HG03108 (cell line): ENCODE data around the gene FAM184A.

Source experiments
- ATAC-seq: cut with Tn5 transposase; IDR thresholded peaks from one replicate; pipeline ENCODE4 v1.9.1; 2021; ENCODE audit warnings: moderate library complexity; ENCODE audit not compliant: unreplicated experiment

The FAM184A gene

DNA sequence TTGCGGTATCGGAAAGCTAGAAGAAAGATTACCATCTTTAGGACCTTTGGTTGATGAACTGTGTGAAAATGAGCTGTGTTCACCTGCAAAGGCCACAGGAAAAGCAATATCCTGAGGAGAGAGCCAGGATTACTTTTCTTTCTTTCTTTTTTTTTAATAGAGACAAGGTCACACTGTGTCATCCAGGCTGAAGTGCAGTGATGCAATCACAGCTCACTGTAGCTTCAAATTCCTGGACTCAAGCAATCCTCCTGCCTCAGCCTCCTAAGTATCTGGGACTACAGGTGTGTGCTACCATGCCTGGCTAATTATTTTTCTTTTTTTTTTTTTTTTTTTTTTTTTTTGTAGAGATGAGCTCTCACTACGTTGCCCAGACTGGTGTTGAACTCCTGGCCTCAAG lies 17.2 kb downstream of the FAM184A start:
- no peak for ATAC-seq

- ATAC-seq, result no peak
Measured at GRCh38 chr6:119060255-119060907, 18.1 kb downstream of the FAM184A start.

- ATAC-seq, result no peak
Measured at GRCh38 chr6:119055069-119055468, 23.4 kb downstream of the FAM184A start.

- no peak for ATAC-seq
Measured at GRCh38 chr6:119052987-119053386, 25.5 kb downstream of the FAM184A start.

GRCh38 chr6:119052292-119052889 lies 26.1 kb downstream of the FAM184A start:
- no peak for ATAC-seq

- no peak for ATAC-seq
Measured at GRCh38 chr6:119044255-119044654, 34.2 kb downstream of the FAM184A start.

DNA sequence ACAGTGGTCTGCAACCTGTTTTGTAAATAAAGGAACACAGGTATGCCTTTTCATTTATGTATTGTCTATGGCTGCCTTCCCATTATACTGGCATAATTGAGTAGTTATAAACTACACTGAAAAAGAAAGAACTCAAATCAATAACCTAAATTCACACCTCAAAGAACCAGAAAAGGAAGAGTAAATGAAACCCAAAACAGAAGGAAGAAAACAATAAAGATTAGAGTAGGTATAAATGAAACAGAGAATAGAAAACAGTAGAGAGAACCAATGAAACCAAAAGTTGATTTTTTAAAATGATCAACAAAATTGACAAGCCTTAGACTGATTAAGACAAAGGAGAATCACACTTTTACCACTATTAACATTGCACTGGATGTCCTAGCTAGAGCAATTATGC lies 34.7 kb downstream of the FAM184A start:
- no peak for ATAC-seq

DNA sequence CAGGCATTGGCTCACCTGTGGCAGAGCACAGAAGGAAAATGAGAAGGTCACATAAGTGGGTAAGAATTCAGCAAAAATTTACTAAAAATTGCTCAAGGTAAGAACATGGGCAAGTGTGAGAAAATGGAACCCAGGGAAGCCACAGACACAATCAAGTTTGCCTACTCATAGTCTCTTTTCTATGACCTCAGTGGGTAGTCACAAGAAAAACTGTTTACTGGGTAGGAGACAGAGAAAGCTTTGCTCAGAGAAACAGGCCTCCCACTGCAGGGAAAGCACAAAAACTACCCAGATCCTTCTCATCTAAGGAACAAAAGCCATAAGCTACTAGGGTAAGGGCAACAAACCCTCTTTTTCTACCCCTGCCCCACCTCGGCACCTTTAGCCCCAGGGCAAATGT lies 35.2 kb downstream of the FAM184A start:
- no peak for ATAC-seq

GRCh38 chr6:119040636-119041035 lies 37.8 kb downstream of the FAM184A start:
- no peak for ATAC-seq

GRCh38 chr6:119040229-119040628 lies 38.2 kb downstream of the FAM184A start:
- ATAC-seq, result no peak

- no peak for ATAC-seq
Measured at GRCh38 chr6:119037941-119038623, 40.4 kb downstream of the FAM184A start.

- no peak for ATAC-seq
Measured at GRCh38 chr6:119037264-119037663, 41.2 kb downstream of the FAM184A start.

DNA sequence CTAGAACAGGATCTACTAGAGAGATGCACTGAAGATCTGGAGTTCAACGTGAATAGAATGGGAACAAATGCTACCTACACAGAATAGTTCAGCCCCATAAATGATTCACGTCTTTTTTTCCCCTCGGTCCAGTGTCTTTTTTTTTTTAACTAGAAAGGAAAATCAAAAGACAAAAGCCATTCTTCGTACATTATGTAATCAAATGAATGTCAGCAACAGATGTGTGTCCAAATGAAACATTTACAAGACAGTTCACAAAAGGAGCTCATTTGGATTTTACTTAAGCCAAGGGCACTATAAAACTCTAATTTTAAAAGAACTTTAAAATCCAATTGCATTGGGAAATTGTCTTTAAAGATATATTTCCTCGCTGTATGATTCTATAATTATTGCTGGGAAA lies 42.4 kb downstream of the FAM184A start:
- no peak for ATAC-seq

- no peak for ATAC-seq
Measured at GRCh38 chr6:119035459-119035858, 43.0 kb downstream of the FAM184A start.

GRCh38 chr6:119034827-119035458 lies 43.5 kb downstream of the FAM184A start:
- no peak for ATAC-seq

- ATAC-seq, result no peak
Measured at GRCh38 chr6:119032428-119032827, 46.0 kb downstream of the FAM184A start.

GRCh38 chr6:119030759-119031158 lies 47.7 kb downstream of the FAM184A start:
- ATAC-seq, result no peak

DNA sequence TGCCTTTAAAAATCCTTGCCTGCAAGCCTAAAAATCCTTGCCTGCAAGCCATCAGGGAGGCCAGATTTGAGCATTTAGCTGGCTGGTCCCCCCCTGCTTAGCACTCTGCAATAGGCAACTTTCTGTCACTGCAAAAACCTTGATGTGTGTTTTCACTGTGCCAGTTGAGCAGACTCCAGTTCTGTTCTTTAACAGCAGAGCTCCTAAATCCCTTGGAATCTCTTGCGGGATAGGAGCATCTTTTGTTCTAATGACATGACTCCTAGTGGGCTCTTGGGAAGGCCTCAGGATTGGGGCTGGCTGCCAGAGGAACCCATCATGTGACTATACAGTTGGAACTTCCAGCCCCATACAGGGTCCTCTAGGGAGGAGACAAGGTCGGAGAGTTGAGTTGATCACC lies 50.4 kb downstream of the FAM184A start:
- ATAC-seq, result no peak

DNA sequence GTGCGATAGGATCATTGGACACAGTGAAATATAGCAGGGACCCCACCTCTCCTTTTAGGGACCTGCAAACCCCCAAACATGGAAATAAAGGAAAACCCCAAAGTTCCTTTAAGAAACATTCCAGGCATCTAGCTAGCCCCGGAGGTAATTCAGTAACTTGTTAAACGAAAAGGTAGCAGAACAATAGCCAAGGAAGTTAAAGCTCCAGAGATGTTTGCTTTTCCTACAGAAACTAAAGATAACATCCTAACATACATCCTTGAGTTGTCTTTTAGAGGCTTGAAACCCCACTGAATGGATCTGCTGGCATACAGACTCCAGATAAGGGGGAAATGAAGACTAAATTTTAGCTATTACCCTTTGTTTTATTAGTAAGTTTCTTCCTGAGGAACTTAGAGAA lies 51.0 kb downstream of the FAM184A start:
- no peak for ATAC-seq

GRCh38 chr6:119026822-119027221 lies 51.6 kb downstream of the FAM184A start:
- ATAC-seq, result no peak

DNA sequence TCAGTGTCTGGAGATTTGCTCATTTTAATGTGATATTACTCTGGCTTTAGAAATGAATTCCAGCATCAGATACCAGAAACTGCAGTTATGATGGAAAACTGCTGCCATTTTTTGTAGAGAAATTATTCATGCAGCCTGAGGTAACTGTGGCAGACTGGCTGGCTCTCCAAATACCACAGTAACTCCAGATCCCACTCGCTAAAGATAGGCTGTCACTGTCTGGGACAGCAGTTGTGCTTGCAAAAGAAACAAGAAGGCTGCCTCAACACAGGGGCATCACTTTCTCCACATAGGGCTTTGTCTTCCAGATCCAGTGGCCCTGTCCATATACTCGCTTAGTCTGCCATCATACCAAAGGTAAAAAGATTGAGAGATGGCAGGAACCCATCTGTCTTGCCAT lies 52.7 kb downstream of the FAM184A start:
- ATAC-seq, result no peak

- ATAC-seq, result no peak
Measured at GRCh38 chr6:119024111-119024510, 54.4 kb downstream of the FAM184A start.
